K562 (cell line): ENCODE measurements around the gene SNRNP200. TPM values are rescaled to one million over a fixed set of nuclear protein-coding genes. Genes with fewer than 3 reads are reported as not detected.

Experiments used
- CHD7 ChIP-seq: fragments of 200-600 bp; sonication (generic); IDR thresholded peaks from one replicate; pipeline ENCODE4 v1.6.1; 2012; ENCODE audit warnings: mild to moderate bottlenecking, low read depth, low read length, inconsistent platforms
- polyA plus RNA-seq, 8 experiments: library from polyadenylated mRNA; depleted of rRNA in 4 of 8; stranded (reverse) in 5 of 8; unstranded in 3 of 8; fragments of >200 nt; fragmentation: Nextera tagmentation in 2 of 8; fragmentation: Illumina TruSeq in 1 of 8; extraction: Ambion mirVana in 2 of 8; extraction: Trizol in 1 of 8; gene quantifications; 2 replicates each; pipeline versions ENCODE4 v1.2.1 to v1.2.3, GENCODE V29; 2011 to 2014; ENCODE audit warnings: inconsistent platforms in 1 of 8, missing spikeins in 1 of 8
- total RNA-seq, 7 experiments: library from RNA; depleted of rRNA in 6 of 7; stranded (reverse); fragments of >200 nt in 6 of 7; fragmentation: Illumina TruSeq in 2 of 7; extraction: Trizol in 2 of 7; gene quantifications; 2 replicates each; pipeline versions ENCODE4 v1.2.1 to v1.2.3, GENCODE V29; 2011 to 2021; ENCODE audit warnings: low replicate concordance in 1 of 7

Gene SNRNP200
- total and polyA plus RNA-seq, 9 of the 15 experiments (the other 6 are each of a cell fraction or from before 2014, with no cell fraction given): 76.1 to 231 (median 155) TPM

- TF ChIP-seq CHD7: no peak
Observed at GRCh38 chr2:96231316-96231715, 74.0 kb downstream of the SNRNP200 start (continued).
